NCI-H2029 treated with DMSO at 0.1 percent for 48 hours (cell line): ENCODE results near the gene ZDHHC11B.
"Not testable (repeated sequence)": the region's sequence is repeated elsewhere in the genome, so short reads cannot be mapped to it uniquely, and the experiment has no call there.

Experiments used
- DNase-seq: peaks from one replicate; lab custom pipeline; 2025; lab: John Stamatoyannopoulos, UW

The ZDHHC11B gene

GRCh38 chr5:752532-753115 lies 31.9 kb downstream of the ZDHHC11B start:
- DNase-seq: not testable (repeated sequence)

DNA sequence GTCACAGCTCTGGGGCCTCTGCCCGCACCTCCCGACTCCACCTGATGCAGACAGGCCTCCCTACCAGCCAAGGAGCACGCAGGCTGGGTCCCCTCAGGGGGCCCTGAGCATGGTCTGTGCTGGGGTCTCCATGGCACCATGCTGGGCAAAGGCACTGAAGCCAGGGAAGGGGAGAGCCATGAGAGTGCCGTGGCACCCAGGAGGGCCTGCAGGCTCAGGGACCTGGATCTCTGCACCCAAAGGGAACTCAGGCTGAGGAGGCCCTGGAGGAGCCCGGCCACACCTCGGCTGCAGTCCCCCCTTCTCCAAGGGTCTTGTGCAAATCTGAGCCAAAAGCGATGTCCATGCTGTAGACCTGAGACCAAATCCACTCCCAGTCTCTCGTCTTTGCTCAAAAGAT lies 32.5 kb downstream of the ZDHHC11B start:
- not testable (repeated sequence) for DNase-seq

DNA sequence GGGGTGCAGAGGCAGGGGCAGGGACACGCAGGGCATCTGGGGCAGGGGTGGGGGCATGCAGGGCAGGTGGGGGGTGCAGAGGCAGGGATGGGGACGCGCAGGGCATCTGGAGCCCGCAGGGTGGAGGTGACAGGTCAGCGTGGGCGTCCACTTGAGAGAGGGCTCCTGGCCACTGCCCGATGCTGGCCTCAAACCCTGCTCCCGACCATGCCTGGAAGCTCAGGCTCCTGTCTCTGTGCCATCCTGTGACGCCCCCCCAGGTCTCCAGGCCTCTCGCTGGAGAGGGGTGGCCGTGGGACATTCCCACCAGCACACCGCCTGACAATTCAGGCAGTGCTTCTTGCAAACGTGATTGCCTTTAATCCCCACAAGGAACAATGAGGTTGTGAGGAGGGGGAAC lies 33.0 kb downstream of the ZDHHC11B start:
- DNase-seq: no peak

DNA sequence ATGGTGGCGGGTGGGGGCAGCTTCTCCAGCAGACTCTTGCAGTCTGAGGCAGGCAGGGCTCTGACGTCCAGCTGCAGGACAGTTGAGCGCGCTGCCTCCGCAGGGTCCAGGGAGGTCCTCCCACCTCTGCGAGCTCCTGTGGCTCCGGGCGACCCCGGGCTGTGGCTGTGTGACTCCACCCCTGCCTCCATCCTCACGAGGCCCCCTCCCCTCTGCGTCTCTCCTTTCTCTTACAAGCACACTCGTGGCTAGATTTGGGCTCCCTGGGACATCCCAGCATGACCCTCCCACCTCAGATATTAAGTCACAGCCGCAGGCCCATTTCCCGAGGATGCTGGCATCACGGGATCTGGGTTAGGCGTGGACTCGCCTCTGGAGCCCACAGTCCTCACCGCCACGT lies 34.3 kb downstream of the ZDHHC11B start:
- not testable (repeated sequence) for DNase-seq

GRCh38 chr5:749101-749670 lies 35.3 kb downstream of the ZDHHC11B start:
- DNase-seq: no peak

DNA sequence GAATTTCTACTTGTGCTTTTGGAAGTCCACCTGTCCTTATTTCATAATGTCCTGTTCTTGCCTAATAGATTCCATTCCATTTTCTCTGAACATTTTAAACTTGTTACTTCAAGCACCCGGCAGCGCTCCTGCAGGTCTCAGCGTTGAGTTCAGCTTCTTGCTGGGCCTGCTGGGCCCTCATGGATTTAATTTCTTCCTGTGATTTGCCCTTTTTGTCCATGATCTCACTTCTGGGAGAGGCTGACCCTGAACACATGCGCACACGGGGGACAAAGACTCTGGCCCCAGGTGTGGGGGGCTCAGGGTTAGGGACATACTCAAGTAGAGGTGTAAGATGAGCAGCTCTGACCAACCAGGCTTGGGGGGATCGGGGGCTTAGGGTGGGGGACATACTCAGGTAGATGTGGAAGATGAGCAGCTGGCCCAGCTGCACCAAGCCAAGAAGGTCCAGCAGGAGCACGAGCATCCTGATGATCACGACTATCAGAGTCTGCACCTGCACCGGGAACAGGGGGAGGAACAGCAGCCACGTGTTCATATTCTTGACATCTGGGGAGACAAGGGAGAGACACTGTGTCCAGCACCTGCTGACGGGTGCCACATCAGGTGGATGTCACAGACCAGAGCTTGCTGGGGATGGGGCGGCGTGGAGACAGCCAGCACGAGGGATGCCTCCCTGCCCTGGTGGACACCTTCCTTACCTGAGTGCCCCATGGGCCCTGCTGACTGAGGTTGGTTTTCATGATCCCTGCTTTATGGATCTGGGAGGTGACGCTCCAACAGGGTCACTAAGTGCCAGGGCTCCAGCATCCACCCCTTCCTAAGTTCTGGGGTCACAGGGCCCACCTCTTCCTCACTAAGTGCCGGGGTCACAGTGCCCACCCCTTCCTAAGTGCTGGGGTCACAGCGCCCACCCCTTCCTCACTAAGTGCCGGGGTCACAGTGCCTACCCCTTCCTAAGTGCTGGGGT lies 36.2 kb downstream of the ZDHHC11B start:
- not testable (repeated sequence) for DNase-seq

GRCh38 chr5:747303-747844 lies 37.2 kb downstream of the ZDHHC11B start:
- not testable (repeated sequence) for DNase-seq

DNA sequence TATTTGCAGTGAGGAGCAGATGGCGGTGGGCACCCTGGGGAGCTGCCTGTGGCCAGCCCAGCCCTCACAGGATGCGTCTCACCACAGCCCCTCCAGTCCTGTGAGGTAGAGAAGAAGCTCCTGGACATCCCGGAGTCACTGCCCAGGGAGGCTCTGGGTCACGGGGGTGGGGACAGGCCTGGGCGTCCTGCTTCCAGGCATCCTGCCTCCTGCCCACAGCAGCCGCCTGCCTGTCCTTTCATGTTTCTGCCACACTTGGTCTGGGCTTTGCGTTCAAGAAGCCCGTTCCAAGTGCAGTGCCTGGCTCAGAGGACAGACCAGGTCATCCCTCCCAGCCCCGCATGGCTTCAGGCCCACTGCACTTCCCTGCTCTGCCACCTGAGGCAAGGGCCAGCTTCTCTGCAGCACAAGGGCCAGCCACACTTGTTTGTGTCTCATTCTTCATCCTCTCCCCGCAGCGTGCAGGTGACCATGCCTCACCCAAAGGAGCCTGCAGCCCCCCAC lies 38.2 kb downstream of the ZDHHC11B start:
- DNase-seq: no peak

DNA sequence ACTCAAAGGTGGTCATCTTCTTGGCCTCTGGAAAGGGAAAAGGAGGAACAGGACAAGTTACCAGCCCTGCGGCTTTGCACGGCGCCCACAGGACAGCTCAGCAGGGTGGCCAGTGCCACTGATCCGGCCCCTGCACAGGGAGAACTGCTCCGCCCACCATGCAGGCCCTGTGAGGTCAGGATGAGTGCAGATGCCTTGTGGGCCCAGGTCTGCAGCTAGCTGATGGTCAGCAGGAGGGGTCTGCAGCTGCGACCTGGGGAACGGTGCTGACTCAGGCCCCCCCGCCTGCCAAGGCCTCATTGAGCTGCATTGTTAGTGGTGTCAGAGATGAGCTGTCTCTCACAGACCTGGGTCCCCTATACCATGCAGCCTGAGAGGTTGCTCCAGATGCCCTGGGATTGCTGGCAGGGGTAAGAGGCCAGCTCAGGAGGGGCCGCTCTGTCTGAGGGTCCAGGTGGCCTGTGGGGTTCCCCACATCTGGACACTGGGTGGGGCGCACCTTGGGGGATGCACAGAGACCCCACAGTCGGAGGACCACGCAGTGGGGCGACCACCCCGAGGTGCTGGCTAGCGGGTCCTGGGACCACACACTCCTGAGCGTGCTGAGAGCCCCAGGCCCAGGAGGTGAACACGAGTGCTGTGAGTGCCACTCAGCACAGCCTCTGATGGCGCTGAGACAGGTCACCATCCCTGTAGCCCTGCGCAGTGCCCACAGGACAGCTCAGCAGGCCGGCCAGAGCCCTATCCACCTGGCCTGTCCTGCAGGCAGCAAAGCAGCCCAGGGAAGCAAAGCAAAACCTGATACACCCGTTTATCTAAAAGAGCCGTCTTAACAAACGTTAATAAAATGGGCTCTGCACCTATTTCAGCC lies 39.0 kb downstream of the ZDHHC11B start:
- not testable (repeated sequence) for DNase-seq

- DNase-seq: not testable (repeated sequence)
Measured at GRCh38 chr5:743696-744404, 40.7 kb downstream of the ZDHHC11B start.

DNA sequence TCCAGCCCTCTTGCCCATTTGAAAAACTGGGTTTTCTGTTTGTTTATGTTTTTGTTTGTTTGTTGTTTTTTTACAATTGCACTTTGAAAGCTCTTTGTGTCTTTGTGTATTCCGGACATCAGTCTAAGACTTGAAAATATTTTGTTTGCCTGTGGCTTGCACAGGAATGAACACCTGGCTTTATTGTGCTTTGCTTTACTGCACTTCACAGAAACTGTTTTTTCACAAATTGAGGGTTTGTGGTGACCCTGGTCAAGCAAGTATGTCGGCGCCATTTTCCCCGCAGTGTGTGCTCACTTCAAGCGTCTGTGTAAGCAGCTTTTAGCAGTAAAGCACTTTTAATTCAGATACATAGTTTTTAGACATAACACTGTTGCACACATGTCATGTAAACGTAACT lies 42.3 kb downstream of the ZDHHC11B start:
- DNase-seq: not testable (repeated sequence)

DNA sequence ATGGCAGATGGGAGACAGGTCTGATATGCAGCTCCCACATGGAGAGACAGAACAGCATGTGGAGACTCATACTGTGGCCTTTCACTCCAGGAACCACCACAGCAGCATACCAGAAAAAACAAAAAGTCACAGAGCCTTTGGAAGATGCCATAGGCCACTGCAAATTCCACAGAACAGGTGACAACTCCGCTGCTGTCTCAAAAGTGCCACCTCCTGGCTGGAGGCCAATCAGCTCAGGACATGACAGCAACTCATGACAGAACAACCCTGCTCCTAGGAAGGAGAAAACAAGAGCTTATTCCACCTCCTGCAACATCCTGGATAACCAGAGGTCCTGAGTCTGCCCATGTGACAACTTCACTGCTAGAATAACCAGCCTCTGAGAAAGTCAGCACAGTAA lies 50.4 kb downstream of the ZDHHC11B start:
- not testable (repeated sequence) for DNase-seq

DNA sequence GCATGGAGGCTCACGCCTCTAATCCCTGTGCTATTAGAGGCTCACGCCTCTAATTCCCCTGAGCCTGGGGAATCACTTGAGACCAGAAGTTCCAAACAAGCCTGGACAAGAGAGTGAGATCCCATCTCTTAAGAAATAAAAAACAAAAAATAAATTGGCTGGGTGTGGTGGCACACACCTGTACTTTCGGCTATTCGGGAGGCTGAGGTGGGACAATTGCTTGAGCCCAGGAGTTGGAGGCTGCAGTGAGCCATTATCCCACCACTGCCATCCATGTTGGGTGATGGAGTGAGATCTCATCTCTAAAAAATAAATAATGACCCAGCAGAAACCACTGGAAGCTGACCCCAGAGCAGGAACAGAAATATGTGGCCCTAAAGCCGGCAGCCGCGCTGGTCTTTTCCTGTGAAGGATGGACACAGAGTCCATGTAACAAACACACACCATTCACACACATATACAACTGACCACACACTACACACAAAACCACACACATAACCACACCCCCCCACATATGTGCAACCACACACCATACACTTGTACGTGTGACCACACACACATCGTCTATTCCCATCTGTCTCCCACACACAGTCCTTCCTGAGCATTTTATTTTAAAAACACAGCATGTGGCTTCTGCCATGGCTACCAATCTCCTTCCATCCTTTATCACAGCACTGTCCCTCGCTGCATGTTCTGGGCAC lies 51.6 kb downstream of the ZDHHC11B start:
- DNase-seq: not testable (repeated sequence)

DNA sequence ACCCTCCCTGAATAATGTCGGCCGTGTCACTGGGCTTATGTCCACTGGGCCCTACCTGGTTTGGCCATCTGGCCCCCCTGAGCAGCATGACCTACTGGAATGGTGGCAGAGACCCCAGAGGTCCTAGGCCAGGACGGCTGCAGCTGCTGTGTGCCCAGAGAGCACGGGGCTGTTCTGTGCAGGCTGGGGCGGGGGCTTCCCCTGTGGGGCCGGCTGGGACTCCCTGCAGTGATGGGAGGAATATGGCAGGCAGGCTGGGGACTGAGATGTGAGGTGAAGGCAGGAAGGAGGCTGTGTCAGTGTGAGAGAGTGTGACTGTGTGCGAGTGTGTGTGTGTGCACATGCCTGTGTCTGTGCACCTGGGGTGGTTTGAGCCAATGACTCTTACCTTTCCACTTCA lies 55.3 kb downstream of the ZDHHC11B start:
- DNase-seq: not testable (repeated sequence)

- not testable (repeated sequence) for DNase-seq
Measured at GRCh38 chr5:727087-727486, 57.4 kb downstream of the ZDHHC11B start.

DNA sequence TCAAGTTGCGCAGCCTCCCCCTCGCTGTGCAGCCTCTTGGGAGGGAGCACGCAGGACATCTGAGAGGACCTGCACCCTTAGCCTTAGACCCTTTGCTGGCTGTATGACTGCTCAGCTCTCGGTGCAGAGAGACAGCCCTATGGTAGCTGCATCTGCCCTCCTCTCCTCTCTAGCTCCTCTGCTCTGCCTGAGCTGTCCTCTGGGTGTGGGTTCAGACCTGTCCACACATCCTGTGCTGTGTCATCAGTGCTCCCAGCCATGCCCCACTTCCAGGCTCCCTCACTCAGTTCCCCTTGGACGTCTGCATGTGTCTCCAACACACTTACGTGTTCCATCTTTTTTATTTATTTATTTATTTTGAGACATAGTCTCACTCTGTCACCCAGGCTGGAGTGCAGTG lies 60.7 kb downstream of the ZDHHC11B start:
- not testable (repeated sequence) for DNase-seq

DNA sequence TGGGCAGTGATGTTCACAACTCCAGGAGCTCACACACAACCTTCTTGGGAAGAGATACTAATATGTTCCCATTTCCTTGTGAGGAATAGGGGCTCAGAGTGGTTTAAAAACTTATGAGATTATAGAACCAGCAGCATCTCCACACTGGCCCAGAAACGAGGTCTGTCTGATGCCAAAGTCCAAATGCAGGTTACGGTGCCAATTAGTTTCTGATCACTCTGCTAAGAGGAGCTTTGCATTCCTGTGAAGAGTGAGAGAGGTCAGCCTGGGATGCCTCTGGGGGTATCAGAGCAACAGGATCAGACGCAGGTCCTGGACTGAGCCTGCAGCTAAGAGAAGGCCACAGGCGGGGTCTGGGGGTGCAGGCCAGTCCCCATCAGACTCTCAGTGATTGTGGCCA lies 61.2 kb downstream of the ZDHHC11B start:
- DNase-seq: not testable (repeated sequence)

GRCh38 chr5:719379-719778 lies 65.2 kb downstream of the ZDHHC11B start:
- DNase-seq: not testable (repeated sequence)

DNA sequence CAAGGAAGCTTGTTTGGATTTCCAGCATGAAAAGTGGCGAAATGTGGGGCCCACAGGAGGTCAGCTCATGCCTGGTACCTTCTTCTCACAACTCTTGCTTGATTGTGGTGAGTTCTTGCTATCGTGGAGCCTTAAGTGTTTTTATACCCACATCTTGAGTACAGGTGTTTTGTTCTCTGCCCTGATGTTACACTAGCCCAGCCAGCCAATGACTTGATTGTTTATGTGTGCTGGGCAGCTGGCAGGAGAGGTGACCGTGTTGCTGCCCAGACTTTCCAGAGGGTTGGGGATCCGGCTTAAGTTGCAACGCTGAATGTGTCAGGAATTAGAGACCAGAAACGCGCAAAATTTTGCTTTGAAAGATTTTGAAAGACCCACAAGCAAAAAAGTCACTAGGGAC lies 67.4 kb downstream of the ZDHHC11B start:
- DNase-seq: no peak

GRCh38 chr5:716740-717139 lies 67.8 kb downstream of the ZDHHC11B start:
- peak; percentile 32 for DNase-seq
